Osteocyte (in vitro differentiated cells): ENCODE results near the gene MBNL2. TPM values are rescaled to one million over a fixed set of nuclear protein-coding genes. Genes with fewer than 3 reads are reported as not detected.

Source experiments
- DNase-seq: peaks from one replicate; pipeline ENCODE4 v3.0.0; 2021; ENCODE audit warnings: mixed read lengths; ENCODE audit not compliant: unreplicated experiment; ENCODE audit errors: extremely low spot score
- H3K27ac Mint-ChIP-seq: one replicate; pipeline ENCODE4 v1.8.0; 2021; ENCODE audit warnings: mild to moderate bottlenecking, mixed read lengths; ENCODE audit not compliant: unreplicated experiment
- H3K27me3 Mint-ChIP-seq: one replicate; pipeline ENCODE4 v1.8.0; 2021; ENCODE audit warnings: mixed read lengths; ENCODE audit not compliant: unreplicated experiment
- H3K36me3 Mint-ChIP-seq: one replicate; pipeline ENCODE4 v1.8.0; 2021; ENCODE audit warnings: mixed read lengths; ENCODE audit not compliant: unreplicated experiment
- H3K4me1 Mint-ChIP-seq: one replicate; pipeline ENCODE4 v1.8.0; 2021; ENCODE audit warnings: mixed read lengths; ENCODE audit not compliant: unreplicated experiment
- H3K4me3 Mint-ChIP-seq: one replicate; pipeline ENCODE4 v1.8.0; 2021; ENCODE audit warnings: mild to moderate bottlenecking, moderate library complexity, mixed read lengths; ENCODE audit not compliant: unreplicated experiment
- H3K9me3 Mint-ChIP-seq: one replicate; pipeline ENCODE4 v1.8.0; 2021; ENCODE audit warnings: mixed read lengths; ENCODE audit not compliant: unreplicated experiment
- total RNA-seq: library from RNA; stranded (reverse); gene quantifications from 2 replicates; pipeline ENCODE4 v1.2.1, GENCODE V29; 2021
- TF ChIP-seq, protein P1 (sequence below): fragments of 200-600 bp; sonication (generic); IDR thresholded peaks from 2 replicates; pipeline ENCODE4 v1.5.0; 2021; ENCODE audit warnings: antibody characterized with exemption, mild to moderate bottlenecking, moderate library complexity

Gene MBNL2
- total RNA-seq, 1 donor from 2014 or later = 66.6 TPM

DNA sequence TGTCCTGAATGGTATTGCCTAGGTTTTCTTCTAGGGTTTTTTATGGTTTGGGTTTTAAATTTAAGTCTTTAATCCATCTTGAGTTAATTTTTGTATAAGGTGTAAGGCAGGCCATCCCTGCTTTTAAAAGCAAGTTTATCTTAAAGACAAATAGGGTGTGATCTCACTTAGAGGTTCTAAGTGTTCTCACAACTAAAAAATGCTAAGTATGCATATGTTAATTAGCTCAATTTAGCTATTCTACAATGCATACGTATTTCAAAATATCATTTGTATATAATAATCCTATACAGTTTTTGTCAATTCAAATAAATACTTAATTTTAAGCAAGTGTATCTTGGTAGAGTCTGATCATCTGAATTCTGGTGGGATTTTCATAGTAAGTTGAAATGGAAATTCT, 50.4 kb downstream of the MBNL2 start:
- Mint-ChIP-seq H3K4me3 (no peak overlapping the region), H3K27me3 (no peaks in the 10 kb centered on the region), H3K36me3 (peaks cover 20% of the 10 kb centered on the region), H3K4me1 (peaks cover 83% of the 10 kb centered on the region), H3K9me3 (no peaks in the 10 kb centered on the region), H3K27ac (no peak overlapping the region)
- TF ChIP-seq, protein P1, sequence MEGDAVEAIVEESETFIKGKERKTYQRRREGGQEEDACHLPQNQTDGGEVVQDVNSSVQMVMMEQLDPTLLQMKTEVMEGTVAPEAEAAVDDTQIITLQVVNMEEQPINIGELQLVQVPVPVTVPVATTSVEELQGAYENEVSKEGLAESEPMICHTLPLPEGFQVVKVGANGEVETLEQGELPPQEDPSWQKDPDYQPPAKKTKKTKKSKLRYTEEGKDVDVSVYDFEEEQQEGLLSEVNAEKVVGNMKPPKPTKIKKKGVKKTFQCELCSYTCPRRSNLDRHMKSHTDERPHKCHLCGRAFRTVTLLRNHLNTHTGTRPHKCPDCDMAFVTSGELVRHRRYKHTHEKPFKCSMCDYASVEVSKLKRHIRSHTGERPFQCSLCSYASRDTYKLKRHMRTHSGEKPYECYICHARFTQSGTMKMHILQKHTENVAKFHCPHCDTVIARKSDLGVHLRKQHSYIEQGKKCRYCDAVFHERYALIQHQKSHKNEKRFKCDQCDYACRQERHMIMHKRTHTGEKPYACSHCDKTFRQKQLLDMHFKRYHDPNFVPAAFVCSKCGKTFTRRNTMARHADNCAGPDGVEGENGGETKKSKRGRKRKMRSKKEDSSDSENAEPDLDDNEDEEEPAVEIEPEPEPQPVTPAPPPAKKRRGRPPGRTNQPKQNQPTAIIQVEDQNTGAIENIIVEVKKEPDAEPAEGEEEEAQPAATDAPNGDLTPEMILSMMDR = no peak
- DNase-seq = no peak

DNA sequence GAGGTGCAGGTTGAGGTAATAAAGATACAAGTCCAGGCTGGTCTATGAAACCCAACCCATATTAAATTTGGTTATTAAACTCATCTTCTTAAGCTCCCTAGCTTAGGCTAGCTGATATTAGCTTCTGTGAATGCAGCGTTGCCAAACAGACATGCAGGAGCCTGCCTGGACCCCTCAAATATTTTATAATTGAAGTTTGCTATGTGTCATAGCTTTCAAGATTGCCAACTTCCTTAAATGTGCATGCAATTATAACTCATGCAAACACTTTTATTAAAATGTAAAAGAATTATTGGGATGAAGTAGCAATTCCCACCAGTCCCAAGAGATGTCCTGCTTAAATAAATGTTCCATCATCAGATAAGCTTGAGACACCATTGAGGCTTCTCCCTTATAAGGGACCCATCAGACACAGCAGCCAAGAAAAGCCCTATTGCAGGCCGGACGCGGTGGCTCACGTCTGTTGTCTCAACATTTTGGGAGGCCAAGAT, 51.3 kb downstream of the MBNL2 start:
- Mint-ChIP-seq H3K4me1 (peaks cover 78% of the 10 kb centered on the region), H3K27ac (peak overlapping the region; percentile 92), H3K4me3 (no peak overlapping the region), H3K9me3 (no peaks in the 10 kb centered on the region), H3K27me3 (no peaks in the 10 kb centered on the region), H3K36me3 (peaks cover 19% of the 10 kb centered on the region)
- TF ChIP-seq, protein P1 = no peak
- no peak for DNase-seq

DNA sequence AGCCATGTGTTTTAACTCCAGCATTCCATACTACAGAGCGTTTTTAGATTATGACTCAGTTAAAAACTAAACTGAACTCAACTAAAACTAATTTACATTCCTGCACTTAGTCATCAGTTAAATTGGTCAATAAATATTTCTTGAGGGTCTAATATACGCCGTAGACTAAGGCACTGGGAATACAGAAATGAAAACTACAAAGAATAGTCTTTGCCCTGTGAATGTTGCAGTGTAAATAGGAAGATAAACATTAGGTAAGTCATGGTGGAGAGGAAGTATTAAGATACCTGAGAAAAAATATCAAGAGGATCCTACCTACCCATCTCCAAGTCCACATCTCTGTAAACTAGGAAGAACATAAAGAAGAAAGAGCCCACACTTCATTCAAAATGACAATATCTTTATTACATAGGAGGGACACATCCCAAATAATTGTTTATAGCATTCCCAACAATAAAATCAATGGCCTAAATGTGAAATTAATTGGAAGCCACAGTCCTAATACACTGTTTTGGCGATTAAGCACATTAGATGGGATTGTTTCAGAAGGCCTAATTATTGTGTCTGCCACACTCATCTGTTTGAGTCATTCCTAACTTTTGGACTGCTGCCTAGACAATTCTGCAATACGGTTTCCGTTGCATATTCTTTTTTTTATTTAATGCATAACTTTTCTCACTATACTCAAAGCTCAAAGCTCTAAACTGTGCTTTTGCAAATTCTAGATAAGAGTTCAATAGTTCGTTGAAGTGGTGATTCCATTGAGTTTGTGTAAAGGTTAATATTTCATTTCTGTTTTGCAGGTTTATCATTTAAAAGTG, 52.9 kb downstream of the MBNL2 start:
- H3K27me3 Mint-ChIP-seq = no peaks in the 10 kb centered on the region
- peak overlapping the region; percentile 92 for H3K27ac Mint-ChIP-seq
- no peak for DNase-seq
- TF ChIP-seq, protein P1 = no peak
- no peaks in the 10 kb centered on the region for H3K9me3 Mint-ChIP-seq
- H3K4me3 Mint-ChIP-seq = peak overlapping the region; percentile 51
- peaks cover 76% of the 10 kb centered on the region for H3K4me1 Mint-ChIP-seq
- peaks cover 14% of the 10 kb centered on the region for H3K36me3 Mint-ChIP-seq

DNA sequence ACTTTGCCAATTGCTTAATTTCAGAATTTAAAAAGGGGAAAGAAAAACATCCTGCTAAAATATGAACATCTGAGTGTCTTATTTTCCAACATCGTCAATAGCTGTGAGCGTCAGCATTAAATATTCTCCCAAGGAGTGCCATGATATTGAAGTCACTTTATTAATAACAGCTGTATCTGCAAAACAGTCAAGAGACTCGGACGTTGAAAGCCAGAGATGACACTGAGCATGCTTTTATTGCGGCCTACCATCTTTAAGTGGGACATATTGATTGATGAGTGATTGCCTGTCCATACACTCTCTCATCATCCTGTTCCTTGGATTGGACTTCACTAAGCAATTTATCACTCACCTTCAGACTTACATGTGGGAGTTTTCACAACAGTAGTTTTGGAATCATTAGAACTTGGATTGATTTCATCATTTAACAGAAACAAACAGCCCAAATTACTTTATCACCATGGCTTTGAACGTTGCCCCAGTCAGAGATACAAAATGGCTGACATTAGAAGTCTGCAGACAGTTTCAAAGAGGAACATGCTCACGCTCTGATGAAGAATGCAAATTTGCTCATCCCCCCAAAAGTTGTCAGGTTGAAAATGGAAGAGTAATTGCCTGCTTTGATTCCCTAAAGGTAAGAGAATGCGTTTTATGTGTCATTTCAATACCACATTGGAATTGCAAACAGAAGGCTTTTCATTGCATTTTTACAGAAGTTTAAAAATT, 53.8 kb downstream of the MBNL2 start:
- Mint-ChIP-seq H3K36me3 (peaks cover 14% of the 10 kb centered on the region), H3K27me3 (no peaks in the 10 kb centered on the region), H3K4me3 (peak overlapping the region; percentile 7), H3K9me3 (no peaks in the 10 kb centered on the region), H3K4me1 (peaks cover 83% of the 10 kb centered on the region), H3K27ac (peak overlapping the region; percentile 92)
- TF ChIP-seq, protein P1 = no peak
- no peak for DNase-seq

DNA sequence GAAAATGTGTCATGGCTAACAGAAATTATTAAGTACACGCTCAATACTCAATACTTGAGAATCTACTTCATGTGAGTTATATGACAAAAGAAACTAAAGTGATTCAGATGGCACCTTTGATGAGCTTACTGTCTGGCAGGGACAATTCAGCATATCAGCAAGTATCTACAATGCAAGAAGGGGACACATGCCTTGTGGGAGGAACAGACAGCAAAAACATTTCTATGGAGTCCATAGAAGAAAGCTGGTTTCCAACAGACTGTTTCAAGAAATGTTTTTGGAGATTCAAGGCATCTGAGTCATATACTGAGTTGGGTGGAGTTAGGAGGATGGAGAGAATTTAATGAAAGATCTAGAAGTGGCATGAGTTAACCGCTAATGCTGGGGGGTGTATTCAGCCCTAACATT, 54.7 kb downstream of the MBNL2 start:
- no peak for DNase-seq
- no peak overlapping the region for H3K4me3 Mint-ChIP-seq
- H3K27me3 Mint-ChIP-seq = no peaks in the 10 kb centered on the region
- TF ChIP-seq, protein P1 = no peak
- H3K4me1 Mint-ChIP-seq = peaks cover 88% of the 10 kb centered on the region
- peak overlapping the region; percentile 92 for H3K27ac Mint-ChIP-seq
- H3K36me3 Mint-ChIP-seq = peaks cover 14% of the 10 kb centered on the region
- no peaks in the 10 kb centered on the region for H3K9me3 Mint-ChIP-seq
